K562 (cell line): ENCODE measurements around the gene NAT10. TPM values are rescaled to one million over a fixed set of nuclear protein-coding genes. Genes with fewer than 3 reads are reported as not detected.

ENCODE experiments used
- ATAC-seq: fragments of 200-7000 bp; cut with Tn5 transposase; 3 replicates; pipeline ENCODE4 v1.9.1; 2020; ENCODE audit warnings: moderate library complexity
- BruUV-seq: library from RNA; stranded (reverse); fragments of 400-500 nt; replicated peaks from 2 replicates; lab custom pipeline; 2021; lab: Mats Ljungman, UMichigan
- CTCF ChIA-PET: fragments of 300-600 bp; formaldehyde crosslinking; extraction: SDS; loops from one replicate; lab custom pipeline; 2021; ENCODE audit warnings: low intra/inter-chr PET ratio; lab: Yijun Ruan, JAX
- POLR2A ChIA-PET: fragments of 300-600, 350-650 bp; sonication (Branson Sonifier 250); formaldehyde crosslinking; extraction: SDS; loops from one replicate; lab custom pipeline; 2021; ENCODE audit warnings: antibody characterized with exemption, inconsistent platforms; lab: Yijun Ruan, JAX
- DNase-seq, 4 experiments: peaks; one replicate each; pipeline versions ENCODE4 v3.0.0 to v3.0.0-alpha.2; 2011 to 2018; ENCODE audit warnings: low spot score in 3 of 4, mixed read lengths in 3 of 4; ENCODE audit errors: extremely low read depth in 1 of 4
- FAIRE-seq: peaks from 2 replicates; lab custom pipeline; 2011; peaks lifted over from hg19 to GRCh38; lab: Jason Lieb, UNC
- H2AFZ ChIP-seq: 2 replicates; pipeline ENCODE4 v1.6.0; 2011; ENCODE audit warnings: low read depth, low read length, control low read depth, inconsistent platforms
- H3K27ac ChIP-seq: fragments of 200-600 bp; 3 replicates; pipeline ENCODE4 v1.8.0; 2011; ENCODE audit warnings: low read depth, mild to moderate bottlenecking, control low read depth, inconsistent platforms, low read length, moderate library complexity, mixed read lengths; ENCODE audit errors: extremely low read depth
- H3K27me3 ChIP-seq, 2 experiments: fragments of 300-600 bp in 1 of 2; 2 replicates in 1 of 2; 3 replicates in 1 of 2; pipeline versions ENCODE4 v1.6.0 to v1.8.0; 2011; ENCODE audit warnings: inconsistent platforms in 2 of 2, low read length in 2 of 2, mild to moderate bottlenecking in 1 of 2, mixed read lengths in 1 of 2, moderate library complexity in 1 of 2; ENCODE audit not compliant: control insufficient read depth in 2 of 2, insufficient read depth in 2 of 2
- H3K36me3 ChIP-seq: fragments of 300-600 bp; 3 replicates; pipeline ENCODE4 v1.8.0; 2011; ENCODE audit warnings: mild to moderate bottlenecking, low read length, inconsistent platforms; ENCODE audit not compliant: control insufficient read depth, insufficient read depth
- H3K4me1 ChIP-seq, 2 experiments: fragments of 200-600 bp in 1 of 2; replicated peaks in 1 of 2; 2 replicates in 1 of 2; 3 replicates in 1 of 2; pipeline versions ENCODE4 v1.5.1 to v1.8.0; 2011; ENCODE audit warnings: inconsistent platforms in 2 of 2, low read length in 2 of 2, mild to moderate bottlenecking in 1 of 2, mixed read lengths in 1 of 2, moderate library complexity in 1 of 2; ENCODE audit not compliant: control insufficient read depth in 2 of 2, insufficient read depth in 2 of 2
- H3K4me2 ChIP-seq: 2 replicates; pipeline ENCODE4 v1.6.1; 2011; ENCODE audit warnings: low read length, control low read depth, inconsistent platforms, mixed read lengths; ENCODE audit not compliant: insufficient read depth
- H3K4me3 ChIP-seq: fragments of 200-600 bp; sonication (generic), shearing (Covaris generic); 2 replicates; pipeline ENCODE4 v1.5.1; 2016; ENCODE audit warnings: control low read depth, inconsistent platforms
- H3K79me2 ChIP-seq: fragments of 200-600 bp; 3 replicates; pipeline ENCODE4 v1.8.0; 2011; ENCODE audit warnings: low read length, inconsistent platforms; ENCODE audit not compliant: control insufficient read depth, insufficient read depth
- H3K9ac ChIP-seq, 2 experiments: 2 replicates each; pipeline versions ENCODE4 v1.6.0 to v1.6.1; 2011; ENCODE audit warnings: low read depth in 2 of 2, low read length in 2 of 2, control low read depth in 1 of 2, inconsistent platforms in 1 of 2, mild to moderate bottlenecking in 1 of 2, mixed read lengths in 1 of 2; ENCODE audit not compliant: insufficient read depth in 1 of 2
- H3K9me1 ChIP-seq: one replicate; pipeline ENCODE4 v1.6.0; 2011; ENCODE audit warnings: inconsistent platforms, mild to moderate bottlenecking, low read length, moderate library complexity; ENCODE audit not compliant: control insufficient read depth, insufficient read depth
- H3K9me3 ChIP-seq: replicated peaks from 2 replicates; pipeline ENCODE4 v1.5.1; 2011; ENCODE audit warnings: low read depth, low read length, inconsistent platforms; ENCODE audit not compliant: control insufficient read depth, insufficient read depth
- H4K20me1 ChIP-seq: replicated peaks from 2 replicates; pipeline ENCODE4 v1.6.1; 2011; ENCODE audit warnings: low read length, inconsistent platforms, mixed read lengths; ENCODE audit not compliant: control insufficient read depth, insufficient read depth
- ARID4B ChIP-seq: sonication (generic); formaldehyde crosslinking; IDR thresholded peaks from 2 replicates; pipeline ENCODE4 v1.8.0; 2022; ENCODE audit warnings: mild to moderate bottlenecking, missing genetic modification reagents
- CBFB ChIP-seq: sonication (generic); formaldehyde crosslinking; IDR thresholded peaks from 2 replicates; pipeline ENCODE4 v1.4.0; 2020; ENCODE audit warnings: mild to moderate bottlenecking, missing genetic modification reagents
- GATA2 ChIP-seq: sonication (generic); formaldehyde crosslinking; IDR thresholded peaks from 2 replicates; pipeline ENCODE4 v1.4.0; 2020; ENCODE audit warnings: mild to moderate bottlenecking, missing genetic modification reagents
- KLF13 ChIP-seq: fragments of 450-650 bp; IDR thresholded peaks from 2 replicates; pipeline ENCODE4 v1.6.1; 2016; ENCODE audit warnings: missing genetic modification characterization, low read depth, mild to moderate bottlenecking, missing compliant biosample characterization, moderate library complexity, borderline replicate concordance
- KLF16 ChIP-seq: IDR thresholded peaks from 2 replicates; pipeline ENCODE4 v1.6.1; 2016; ENCODE audit warnings: antibody characterized with exemption
- POU5F1 ChIP-seq: fragments of 150-350 bp; IDR thresholded peaks from 2 replicates; pipeline ENCODE4 v1.6.1; 2014; ENCODE audit warnings: borderline replicate concordance, low read length, low read depth, mild to moderate bottlenecking; ENCODE audit not compliant: partially characterized antibody
- RB1 ChIP-seq: fragments of 450-650 bp; IDR thresholded peaks from 2 replicates; pipeline ENCODE4 v1.6.1; 2017; ENCODE audit warnings: low read depth, mild to moderate bottlenecking
- THRA ChIP-seq: fragments of 450-650 bp; IDR thresholded peaks from 2 replicates; pipeline ENCODE4 v1.6.1; 2017; ENCODE audit warnings: mild to moderate bottlenecking, moderate library complexity
- ZBTB11 ChIP-seq, 3 experiments: fragments of 200-800 bp in 1 of 3; fragments of 250-450 bp in 1 of 3; fragments of 450-650 bp in 1 of 3; sonication (Bioruptor Pico) in 1 of 3; sonication (Bioruptor generic) in 1 of 3; formaldehyde crosslinking in 1 of 3; IDR thresholded peaks; 2 replicates each; pipeline versions ENCODE4 v1.6.1 to v1.8.0; 2016 to 2022; ENCODE audit warnings: mild to moderate bottlenecking in 2 of 3, missing genetic modification characterization in 2 of 3, missing compliant biosample characterization in 1 of 3, moderate library complexity in 1 of 3
- ZC3H11A ChIP-seq: IDR thresholded peaks from 2 replicates; pipeline ENCODE4 v1.6.1; 2012; ENCODE audit warnings: low read depth, low read length, improper control_type of control experiment
- ZNF282 ChIP-seq: sonication (generic); formaldehyde crosslinking; IDR thresholded peaks from 2 replicates; pipeline ENCODE4 v1.8.1; 2023; ENCODE audit warnings: missing genetic modification reagents
- WGBS: fragments of 100-300 bp; shearing (Covaris generic); methylation state at CpG from one replicate; pipeline ENCODE4 v1.1.6; 2016; ENCODE audit warnings: low coverage, mixed read lengths; ENCODE audit not compliant: insufficient coverage; ENCODE audit errors: missing lambda C conversion rate; 5-methylcytosine and 5-hydroxymethylcytosine counted together
- in situ Hi-C: fragments of 300-500 bp; cut with MboI; formaldehyde crosslinking; loops from 4 replicates; pipeline ENCODE4 v1.15.0; 2018; ENCODE audit warnings: inconsistent platforms, mixed read lengths
- intact Hi-C: fragments of 100-400 bp; cut with micrococcal nuclease; formaldehyde crosslinking; loops from 2 replicates; pipeline ENCODE4 v1.14.2; 2022
- polyA plus RNA-seq, 8 experiments: library from polyadenylated mRNA; depleted of rRNA in 4 of 8; stranded (reverse) in 5 of 8; unstranded in 3 of 8; fragments of >200 nt; fragmentation: Nextera tagmentation in 2 of 8; fragmentation: Illumina TruSeq in 1 of 8; extraction: Ambion mirVana in 2 of 8; extraction: Trizol in 1 of 8; gene quantifications; 2 replicates each; pipeline versions ENCODE4 v1.2.1 to v1.2.3, GENCODE V29; 2011 to 2014; ENCODE audit warnings: inconsistent platforms in 1 of 8, missing spikeins in 1 of 8
- total RNA-seq, 7 experiments: library from RNA; depleted of rRNA in 6 of 7; stranded (reverse); fragments of >200 nt in 6 of 7; fragmentation: Illumina TruSeq in 2 of 7; extraction: Trizol in 2 of 7; gene quantifications; 2 replicates each; pipeline versions ENCODE4 v1.2.1 to v1.2.3, GENCODE V29; 2011 to 2021; ENCODE audit warnings: low replicate concordance in 1 of 7

NAT10 gene
- total and polyA plus RNA-seq, 9 of the 15 experiments (the other 6 are each of a cell fraction or from before 2014, with no cell fraction given): 55.4 to 125 (median 86.3) TPM

- Histone ChIP-seq H3K4me3 (peak overlapping the region; percentile 16; the same call in 1 of the 2 replicates), H3K4me1 (peaks cover 2 to 18% of the 10 kb centered on the region in 2 experiments; a peak in 3 of 5 replicates), H4K20me1 (no peaks in the 10 kb centered on the region; the same call in 1 of the 2 replicates), H3K9me1 (no peaks in the 10 kb centered on the region), H3K27me3 (peaks cover 27 to 58% of the 10 kb centered on the region in 2 experiments; a peak in 4 of 5 replicates), H3K27ac (no peak overlapping the region), H3K9me3 (no peaks in the 10 kb centered on the region), H3K9ac (peak overlapping the region in 1 of 2 experiments; percentile 77; a peak in 2 of 4 replicates), H2AFZ (no peak overlapping the region), H3K4me2 (peak overlapping the region; percentile 46), H3K36me3 (no peaks in the 10 kb centered on the region), H3K79me2 (no peaks in the 10 kb centered on the region)
- WGBS: 5% methylated on average over 32 of the region's 33 CpGs
- no TSS peak for BruUV-seq
- in situ Hi-C loops: loop anchor here (5.0 to 25.0 kb wide), 3 partner anchors 183 to 337 kb away; partner anchors contain the start of gene ABTB2
- POLR2A ChIA-PET: interaction anchor here (0.6 to 1.4 kb wide), 10 partner anchors 9 to 327 kb away, joined by 3 to 5 read pairs (median 3); no protein-coding TSS in a partner anchor
- DNase-seq (peak; percentile 84 to 90 (median 88)), FAIRE-seq (no peak), ATAC-seq (peak; percentile 99)
- intact Hi-C loops: loop anchor here (1.0 to 10.0 kb wide), 6 partner anchors 177 to 720 kb away; no protein-coding TSS in a partner anchor
- CTCF ChIA-PET: interaction anchor here (0.6 to 4.1 kb wide), 7 partner anchors 184 to 1255 kb away, joined by 3 to 80 read pairs (median 5); partner anchors contain the start of gene ABTB2
- TF ChIP-seq GATA2 (CRISPR knock-in tag): no peak
- no peak for TF ChIP-seq ZBTB11 (CRISPR knock-in tag; IDR thresholded peaks at IDR 0.05)
- TF ChIP-seq CBFB: no peak
- TF ChIP-seq ZC3H11A: no peak
- TF ChIP-seq KLF13 (tag): peak; percentile 77; the same call in 1 of the 2 replicates
- TF ChIP-seq THRA: no peak
- 0 out of 2 replicates have a peak, but pooled peaks have one; percentile 24 for TF ChIP-seq ARID4B (CRISPR knock-in tag)
- TF ChIP-seq RB1: peak; percentile 92
- no peak for TF ChIP-seq POU5F1
- peak; percentile 30; the same call in 1 of the 2 replicates for TF ChIP-seq KLF16
- TF ChIP-seq ZNF282 (CRISPR knock-in tag): no peak
Observed at GRCh38 chr11:34174412-34175041, 69.1 kb downstream of the NAT10 start.
